Stimulated activated CD4-positive, alpha-beta T cell treated with anti-CD3 and anti-CD28 coated beads, Interleukin-4, amount 100 ng/mL, for 24 hours (primary cell): ENCODE measurements around the gene SERPINC1.
A peak's percentile ranks its signal among the peaks of the same experiment; 100 is the strongest.
"Not testable (repeated sequence)": the region's sequence is repeated elsewhere in the genome, so short reads cannot be mapped to it uniquely, and the experiment has no call there.

ENCODE experiments used
- DNase-seq: peaks from one replicate; pipeline ENCODE4 v3.0.0-alpha.2; 2020

The SERPINC1 gene

DNA sequence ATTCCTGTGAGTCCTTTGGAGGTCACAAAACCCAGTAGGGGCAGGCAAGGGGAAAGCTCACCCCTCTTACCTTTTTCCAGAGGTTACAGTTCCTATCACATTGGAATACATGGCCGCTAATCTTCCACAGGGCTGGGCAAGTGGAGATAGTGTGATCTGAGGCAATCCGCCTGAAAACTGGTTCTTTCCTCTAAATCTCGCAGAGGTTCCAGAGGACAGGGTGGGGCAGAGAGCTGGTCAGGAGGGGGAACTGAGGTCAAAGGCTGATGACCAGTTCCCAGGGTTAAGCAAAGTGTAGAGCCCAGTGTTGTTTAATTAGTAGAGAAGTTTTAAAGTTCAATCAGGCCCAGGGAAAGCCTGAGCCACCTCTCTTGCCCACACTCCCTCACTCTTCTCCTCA is at the start of gene SERPINC1:
SERPINC1 (minus strand) TSS at position 179 of the 400 bp plus-strand sequence; CDS start at position 111, 68 bp downstream.
- no peak for DNase-seq

DNA sequence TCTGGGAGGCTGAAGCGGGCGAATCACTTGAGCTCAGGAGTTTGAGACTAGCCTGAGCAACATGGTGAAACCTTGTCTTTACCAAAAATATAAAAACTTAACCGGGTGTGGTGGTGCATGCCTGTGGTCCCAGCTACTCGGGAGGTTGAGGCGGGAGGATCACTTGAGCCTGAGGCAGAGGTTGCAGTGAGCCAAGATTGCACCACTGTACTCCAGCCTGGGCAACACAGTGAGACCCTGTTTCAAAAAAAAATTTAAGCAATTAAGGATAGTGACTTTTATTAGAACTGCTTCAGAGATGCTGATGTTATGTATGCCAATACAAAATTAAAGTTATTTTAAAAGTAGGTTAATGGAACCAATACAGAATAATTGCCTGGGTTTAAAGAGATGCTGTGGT is 48.8 kb upstream of the SERPINC1 start:
- DNase-seq, result not testable (repeated sequence)

DNA sequence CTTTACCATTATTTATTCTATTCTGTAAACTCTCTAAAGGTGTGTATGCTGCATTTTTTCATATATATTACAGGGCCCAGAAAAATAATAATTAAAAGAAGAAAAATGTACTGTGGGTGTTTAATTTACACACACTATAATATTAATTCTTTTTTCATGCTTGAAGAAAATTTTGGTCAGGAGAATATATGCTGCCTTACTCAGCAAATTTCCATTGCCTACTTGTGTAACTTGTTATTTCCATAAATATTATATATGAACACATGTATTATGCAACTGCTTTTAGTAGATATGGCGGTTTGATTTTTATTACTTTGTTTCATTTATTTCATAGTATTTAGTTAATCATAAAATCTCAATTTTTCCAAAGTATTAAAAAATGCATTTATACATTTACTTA is 46.4 kb upstream of the SERPINC1 start:
- DNase-seq, result no peak

DNA sequence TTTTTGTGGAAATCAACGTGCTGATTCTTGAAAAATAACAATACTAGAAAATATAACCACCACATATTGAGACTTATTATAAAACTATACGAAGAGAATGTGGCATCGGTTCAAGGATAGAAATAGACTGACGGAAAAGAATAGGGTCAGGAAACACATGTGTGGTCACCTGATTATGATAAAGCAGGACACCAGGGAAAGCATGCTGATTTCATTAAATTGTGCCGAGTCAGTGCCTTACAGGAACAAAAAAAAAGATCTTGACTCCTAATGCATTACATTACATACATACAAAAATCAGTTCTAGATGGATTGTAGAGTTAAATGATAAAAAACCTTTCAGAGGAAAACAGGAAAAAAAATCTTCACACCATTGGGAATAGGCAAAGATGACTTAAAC is 43.5 kb upstream of the SERPINC1 start:
- DNase-seq, result no peak

DNA sequence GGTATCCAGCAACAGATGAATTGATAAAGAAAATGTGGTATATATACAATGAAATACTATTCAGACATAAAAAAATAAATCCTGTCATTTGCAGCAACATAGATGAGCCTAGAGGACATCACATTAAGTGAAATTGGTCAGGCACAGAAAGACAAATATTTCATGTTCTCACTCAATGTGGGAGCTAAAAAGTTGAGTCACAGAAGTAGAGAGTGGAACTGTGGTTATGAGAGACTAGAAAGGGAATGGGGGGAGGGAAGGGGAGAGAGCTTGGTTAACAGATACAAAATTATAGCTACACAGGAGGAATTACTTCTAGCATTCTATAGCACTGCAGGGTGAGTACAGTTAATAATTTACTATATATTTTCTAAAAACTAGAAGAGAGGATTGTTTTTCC is 37.1 kb upstream of the SERPINC1 start:
- DNase-seq, result no peak

DNA sequence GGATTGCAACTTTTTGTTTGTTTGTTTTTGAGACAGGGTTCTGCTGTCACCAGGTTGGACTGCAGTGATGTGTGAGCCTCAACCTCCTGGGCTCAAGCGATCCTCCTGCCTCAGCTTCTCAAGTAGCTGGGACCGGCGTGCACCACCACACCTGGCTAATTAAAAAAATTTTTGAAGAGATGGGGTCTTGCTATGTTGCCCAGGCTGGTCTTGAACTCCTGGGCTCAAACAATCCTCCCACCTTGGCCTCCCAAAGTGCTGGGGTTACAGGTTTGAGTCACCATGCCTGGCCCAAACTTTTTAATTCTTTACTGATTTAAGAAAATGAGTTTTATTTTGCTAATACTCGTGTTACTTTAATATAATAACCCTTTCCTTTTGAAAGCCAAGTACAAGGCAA is 31.5 kb upstream of the SERPINC1 start:
- no peak for DNase-seq

DNA sequence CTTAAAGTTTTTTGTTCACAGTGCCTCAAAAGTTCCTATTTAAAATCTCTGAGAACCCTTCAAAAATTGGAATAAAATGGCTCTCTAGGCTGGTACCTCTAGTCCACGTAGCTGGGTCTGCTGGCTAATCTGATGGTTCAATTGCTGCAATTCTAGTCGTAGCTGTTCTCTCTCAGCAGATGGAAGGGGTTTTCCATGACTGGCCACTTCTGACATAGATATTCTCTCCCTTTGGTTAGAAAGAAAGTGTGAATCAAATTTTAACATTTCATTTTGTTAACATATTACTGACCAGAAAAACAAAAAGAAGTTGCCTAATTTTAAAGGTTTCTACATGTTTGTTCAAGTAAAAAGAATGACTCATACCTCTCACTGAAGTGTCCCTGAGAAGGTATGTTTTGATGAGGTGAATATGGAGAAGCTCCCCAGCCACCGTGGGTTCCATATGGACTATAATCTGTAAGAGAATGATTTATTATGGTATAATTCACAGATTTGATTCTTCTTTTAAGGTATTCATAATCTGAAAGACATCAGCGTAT is 29.3 kb upstream of the SERPINC1 start:
- DNase-seq, result no peak

DNA sequence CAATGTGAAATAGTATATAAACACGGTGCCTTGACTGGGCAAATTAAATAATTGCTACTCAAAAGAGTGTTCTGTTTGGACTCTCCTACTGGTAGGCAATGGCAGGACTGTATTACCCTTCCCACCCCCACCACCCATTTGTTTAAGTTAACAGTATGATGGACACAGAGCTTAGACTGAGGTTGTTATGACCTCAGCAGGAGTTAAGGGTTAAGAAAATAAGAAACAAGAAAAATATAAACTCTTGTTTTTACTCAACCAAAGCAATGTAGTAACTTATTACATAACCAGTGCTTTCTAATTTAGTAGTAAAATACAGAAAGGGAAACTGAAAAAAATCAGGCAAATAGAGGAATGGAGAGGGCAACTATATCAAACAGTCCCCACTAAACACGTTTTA is 19.9 kb upstream of the SERPINC1 start:
- no peak for DNase-seq

DNA sequence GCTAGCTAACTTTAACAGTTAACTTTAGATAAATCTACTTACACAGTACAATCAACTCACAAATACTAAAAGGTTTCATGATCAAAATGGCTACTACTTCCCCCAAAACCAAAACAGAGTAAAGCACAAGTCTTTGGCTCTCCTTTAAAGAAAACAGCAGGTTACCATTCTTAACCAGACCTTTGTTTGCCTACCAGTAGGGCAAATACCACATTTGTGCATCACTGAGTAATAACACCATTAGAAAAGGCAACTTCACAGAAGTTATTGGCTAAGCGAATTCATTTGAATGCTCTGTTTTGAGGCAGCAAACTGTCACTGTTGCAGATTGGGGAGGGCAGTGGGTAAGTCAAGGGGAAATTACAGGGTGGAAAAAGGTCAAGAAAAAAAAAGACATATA is 17.3 kb upstream of the SERPINC1 start:
- DNase-seq, result no peak

DNA sequence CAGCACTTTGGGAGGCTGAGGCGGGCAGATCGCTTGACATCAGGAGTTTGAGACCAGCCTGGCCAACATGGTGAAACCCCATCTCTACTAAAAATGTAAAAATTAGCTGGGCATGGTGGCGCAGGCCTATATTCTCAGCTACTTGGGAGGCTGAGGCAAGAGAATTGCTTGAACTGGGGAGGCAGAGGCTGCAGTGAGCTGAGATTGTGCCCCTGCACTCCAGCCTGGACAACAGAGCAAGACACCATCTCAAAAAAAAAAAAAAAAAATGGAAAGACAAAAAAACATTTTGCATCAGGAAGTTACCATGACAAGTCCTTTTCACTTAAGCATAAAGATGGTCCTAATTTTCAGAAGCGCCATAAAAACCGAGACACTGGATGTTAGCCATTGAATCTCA is 13.4 kb upstream of the SERPINC1 start:
- not testable (repeated sequence) for DNase-seq

DNA sequence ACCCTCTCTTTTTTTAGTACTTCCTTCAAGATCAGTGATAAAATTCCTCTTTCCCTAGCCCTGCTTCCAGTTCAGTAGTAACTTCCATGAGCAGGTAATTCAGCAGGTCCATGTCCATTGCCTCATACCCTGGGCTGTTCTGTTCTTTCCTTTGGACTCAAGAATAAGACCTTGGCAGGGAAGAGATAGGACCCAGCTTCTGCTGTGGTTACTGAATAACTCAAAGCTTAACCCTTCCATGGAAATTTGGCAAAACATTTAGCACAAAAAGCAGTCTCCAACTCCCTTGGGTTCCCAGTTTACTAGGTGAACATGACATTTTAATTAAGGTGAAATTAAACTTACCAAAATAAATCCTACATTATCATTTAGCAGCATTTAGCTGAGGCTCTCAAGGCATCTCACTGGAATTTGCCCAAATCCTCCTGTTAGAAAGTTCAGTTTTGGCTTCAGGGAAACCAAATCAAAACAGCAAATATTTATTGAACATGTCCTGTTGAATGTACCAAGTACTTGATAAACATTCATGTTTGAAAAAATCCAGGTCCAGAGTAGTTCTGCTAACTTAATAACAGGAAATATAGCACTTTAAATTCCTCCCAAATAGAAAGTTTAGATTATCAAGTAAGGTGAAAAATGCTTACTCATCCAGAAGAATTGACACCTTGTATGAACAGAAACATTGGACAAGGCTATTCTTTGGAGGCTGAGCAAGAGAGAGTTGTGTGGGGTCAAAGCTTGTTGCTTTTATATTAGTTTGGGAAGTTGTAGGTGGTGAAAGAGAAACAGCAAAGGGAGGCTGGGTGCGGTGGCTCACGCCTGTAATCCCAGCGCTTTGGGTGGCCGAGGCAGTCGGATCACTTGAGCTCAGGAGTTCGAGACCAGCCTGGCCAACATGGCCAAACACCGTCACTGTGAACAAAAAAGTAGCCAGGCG is 8.4 kb upstream of the SERPINC1 start:
- no peak for DNase-seq

DNA sequence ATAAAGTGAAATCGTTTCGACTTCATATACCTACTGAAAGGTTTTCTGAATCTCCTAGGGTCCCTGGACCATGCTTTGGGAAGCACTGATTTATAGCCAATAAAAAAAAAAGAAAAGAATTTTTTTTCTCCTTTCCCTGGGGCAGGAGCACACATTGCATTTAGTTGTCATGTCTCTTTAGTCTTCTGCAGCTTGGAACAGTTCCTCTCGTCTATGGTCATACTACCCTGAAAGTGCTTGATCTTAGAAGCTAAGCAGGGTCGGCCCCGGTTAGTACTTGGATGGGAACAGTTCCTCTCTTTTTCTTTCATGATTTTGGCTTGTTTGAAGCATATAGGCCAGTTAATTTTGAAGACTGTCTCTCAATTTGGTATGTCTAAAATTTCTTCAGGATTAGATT is 3.7 kb upstream of the SERPINC1 start:
- DNase-seq, result no peak

DNA sequence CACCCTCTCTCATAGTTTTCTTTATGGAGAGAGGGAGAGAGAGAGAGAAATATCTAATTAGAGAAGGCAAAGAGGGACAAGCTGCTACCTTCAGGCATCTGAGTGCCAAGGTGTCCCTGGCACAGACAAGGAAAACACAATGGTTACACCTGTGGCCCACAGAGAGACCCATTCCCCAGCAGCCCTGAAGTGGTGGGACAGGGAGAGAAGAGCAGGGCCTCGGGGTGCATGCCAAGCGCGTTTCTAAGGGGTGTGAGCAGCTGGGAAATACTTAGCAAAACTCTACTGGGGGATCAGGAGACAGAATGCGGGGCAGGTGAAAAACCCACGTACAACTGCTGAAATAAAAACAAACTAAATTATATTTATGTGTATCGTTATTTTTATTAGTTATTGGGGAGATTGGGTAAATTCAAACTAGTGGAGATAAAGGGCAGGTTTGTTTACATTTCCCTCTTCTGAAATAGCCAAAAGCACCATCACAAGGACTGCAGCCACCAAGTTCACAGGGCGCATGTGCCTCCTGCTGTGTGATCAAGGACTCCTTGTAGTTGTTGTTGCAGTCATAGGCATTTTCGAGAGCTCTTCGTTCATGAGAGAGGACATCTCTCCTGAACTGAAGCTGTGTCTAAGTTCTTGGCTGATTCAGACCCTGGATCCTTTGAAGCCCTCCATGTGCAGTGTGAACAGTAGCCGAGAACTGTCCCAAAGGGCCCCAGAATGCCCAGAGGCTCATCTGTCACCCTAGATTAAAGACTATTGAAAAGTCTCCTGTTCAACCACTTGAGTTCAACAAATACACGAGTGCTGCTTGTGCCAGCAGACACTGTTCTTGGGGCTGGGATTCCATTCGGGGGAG is 737 bp upstream of the SERPINC1 start:
- DNase-seq, result no peak

DNA sequence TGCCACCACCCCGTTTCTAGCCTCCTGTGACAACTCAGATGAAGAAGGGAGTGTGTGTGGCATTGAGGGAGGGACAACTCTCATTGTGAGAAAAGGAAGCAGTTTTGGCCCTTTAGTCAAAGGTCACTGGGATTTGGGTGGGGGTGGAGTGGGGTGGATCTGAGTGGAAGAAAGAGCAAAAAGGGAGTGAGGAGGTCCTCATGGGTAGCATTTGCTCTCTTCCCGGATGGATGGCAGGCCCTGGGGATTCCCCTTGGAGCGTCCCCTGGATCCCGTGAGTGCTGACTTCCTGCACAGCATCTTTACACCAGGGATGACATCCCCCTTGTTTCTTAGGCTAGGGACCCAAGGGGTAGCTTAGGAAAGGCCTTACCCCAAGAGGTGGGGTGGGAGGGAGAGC is 460 bp downstream of the SERPINC1 start:
- DNase-seq, result no peak

DNA sequence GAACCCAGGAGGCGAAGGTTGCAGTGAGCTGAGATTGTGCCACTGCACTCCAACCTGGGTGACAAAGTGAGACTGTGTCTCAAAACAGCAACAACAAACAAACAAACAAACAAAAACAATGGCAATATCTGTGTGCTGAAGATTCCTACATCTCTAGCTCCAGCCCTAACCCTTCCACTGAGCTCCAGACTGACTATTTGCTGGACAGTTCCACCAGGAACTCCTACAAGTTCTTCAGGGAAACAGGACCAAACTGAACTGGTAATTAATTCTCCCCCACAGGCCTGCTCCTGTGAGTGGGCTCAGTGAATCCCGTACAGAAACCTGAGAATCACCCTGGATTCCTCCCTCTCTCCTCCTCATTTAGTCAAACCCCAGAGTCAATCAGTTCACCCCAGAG is 1.5 kb downstream of the SERPINC1 start:
- DNase-seq, result no peak

DNA sequence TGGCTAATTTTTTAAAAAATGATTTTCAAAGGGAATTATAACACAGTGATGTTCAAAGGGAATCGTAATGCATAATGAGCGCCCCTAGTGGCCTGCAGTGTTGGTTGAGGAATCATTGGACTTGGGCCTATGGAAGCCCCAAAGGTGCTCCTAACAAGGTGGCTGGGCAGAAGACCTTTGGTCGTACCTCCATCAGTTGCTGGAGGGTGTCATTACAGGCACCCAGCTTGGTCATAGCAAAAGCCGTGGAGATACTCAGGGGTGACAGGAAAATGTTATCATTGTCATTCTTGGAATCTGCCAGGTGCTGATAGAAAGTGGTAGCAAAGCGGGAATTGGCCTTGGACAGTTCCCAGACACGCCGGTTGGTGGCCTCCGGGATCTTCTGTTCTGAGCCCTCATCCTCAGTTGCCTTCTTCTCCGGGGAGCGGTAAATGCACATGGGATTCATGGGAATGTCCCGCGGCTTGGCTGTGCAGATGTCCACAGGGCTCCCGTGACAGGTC is 2.7 kb downstream of the SERPINC1 start:
- peak; percentile 16 for DNase-seq

DNA sequence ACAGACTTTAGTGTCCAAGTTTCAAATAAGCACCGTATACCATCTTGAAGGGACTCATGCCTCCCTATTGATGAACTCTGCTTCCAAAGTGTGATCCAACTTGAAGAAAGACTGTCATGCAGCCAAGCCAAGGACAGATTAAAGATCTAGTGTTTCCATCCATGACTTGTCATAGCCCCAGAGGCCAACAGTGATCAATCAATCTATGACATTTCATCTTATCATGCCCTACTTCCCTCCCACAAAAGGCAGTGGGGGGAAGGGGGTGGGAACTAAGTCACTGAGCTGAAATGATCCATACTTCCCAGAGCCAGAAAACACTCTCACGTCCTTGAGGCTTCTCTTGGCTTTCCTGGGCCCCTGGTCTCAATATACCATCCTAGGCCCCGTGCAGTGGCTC is 4.0 kb downstream of the SERPINC1 start:
- DNase-seq, result no peak

DNA sequence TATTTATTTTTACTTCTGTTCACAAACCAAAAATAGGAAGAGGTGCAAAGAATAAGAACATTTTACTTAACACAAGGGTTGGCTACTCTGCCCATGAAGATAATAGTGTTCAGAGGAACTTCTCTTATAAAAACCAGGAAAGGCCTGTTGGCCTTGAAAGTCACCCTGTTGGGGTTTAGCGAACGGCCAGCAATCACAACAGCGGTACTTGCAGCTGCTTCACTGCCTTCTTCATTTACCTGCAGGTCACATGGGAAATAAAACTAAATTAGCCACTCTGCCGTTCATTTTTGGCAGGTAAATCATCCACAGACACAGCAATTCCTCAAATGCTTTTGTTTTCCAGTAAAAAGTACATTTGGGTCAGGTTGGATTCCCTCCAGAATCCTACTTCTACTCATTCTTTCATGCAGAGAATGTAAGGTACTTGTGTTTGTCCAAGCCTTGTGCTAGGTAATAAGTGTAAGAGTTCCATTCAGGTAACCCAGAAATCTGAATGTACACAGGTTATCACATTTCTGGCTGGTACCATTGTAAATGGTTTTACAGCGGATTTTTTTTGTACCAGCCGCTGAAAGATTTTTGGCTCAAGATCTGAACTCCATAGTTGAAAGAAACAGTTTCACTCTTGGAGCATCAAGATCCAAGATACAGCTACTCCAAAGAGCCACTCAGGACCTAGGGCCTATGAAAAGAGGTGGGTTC is 13.1 kb downstream of the SERPINC1 start:
- DNase-seq, result no peak

DNA sequence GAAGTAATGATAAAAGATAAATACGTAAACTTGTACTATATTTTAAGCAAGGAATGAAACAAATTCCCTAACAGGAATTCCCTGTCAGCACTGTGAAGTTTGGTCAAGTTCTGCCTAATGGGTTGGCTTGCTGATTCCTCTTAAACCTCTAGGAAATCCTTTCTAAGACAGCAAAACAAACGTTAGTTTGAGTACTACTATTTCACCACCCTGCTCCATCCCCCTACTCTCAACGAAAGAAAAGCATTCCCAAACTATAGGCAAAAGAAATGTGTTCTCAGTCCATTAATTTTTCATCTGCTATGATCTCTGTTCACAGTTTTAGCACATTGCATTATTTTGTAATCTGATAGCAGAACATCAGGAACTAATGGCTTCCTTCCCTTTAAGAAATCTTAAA is 16.1 kb downstream of the SERPINC1 start:
- DNase-seq, result no peak

DNA sequence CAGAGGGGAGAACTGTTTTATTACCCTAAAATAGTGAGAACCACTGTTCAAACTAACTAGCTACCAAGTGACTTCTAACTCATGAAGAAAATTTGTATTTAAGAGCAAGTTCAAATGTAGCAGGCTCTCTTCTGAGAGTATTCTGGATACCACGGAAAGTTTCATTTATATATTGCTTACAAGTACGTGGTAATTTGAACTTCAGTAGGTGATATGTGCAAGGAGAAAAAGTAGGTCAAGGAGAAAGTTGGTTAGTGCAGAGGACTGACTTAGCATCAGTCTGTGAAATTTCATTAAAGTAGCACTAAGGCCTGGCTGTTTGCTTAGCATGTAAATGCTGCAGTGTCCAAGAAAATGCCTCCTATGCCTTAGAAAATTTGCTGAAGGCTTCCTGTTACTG is 16.7 kb downstream of the SERPINC1 start:
- DNase-seq, result no peak

DNA sequence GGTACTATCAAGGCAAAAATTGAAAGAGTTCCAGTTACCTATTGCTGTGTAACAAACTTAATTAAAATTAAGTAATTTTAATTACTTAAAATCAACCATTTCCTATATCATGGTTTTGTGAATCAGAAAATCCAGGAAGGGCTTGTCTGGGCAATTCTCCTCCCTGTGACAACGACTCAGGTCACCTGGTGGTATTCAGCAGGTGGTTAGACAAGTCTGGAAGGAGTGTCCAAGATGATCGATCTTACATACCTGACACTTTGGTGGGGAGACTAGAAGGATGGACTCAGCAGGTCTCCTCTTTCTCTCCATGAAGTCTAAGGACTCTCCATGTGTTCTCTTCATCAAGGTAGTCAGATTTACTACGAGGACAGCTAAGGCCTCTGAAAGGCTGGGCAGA is 22.9 kb downstream of the SERPINC1 start:
- no peak for DNase-seq

DNA sequence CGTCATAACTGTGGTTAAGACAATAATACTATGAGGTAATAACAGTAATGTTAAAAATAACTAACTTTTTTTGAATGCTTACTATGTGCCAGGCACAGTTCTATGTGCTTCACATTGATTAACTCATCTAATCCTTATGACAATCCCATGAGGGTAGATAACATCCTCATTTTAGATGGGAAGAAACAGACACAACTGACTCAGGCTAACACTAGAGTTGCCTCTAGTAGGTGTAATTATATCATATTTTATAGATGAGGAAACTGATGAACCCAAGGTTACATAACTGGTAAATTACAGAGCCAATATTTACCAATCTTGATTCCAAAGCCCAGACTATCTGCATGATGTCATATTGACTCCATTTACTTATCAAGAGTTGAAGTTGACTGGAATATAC is 23.5 kb downstream of the SERPINC1 start:
- DNase-seq, result no peak

DNA sequence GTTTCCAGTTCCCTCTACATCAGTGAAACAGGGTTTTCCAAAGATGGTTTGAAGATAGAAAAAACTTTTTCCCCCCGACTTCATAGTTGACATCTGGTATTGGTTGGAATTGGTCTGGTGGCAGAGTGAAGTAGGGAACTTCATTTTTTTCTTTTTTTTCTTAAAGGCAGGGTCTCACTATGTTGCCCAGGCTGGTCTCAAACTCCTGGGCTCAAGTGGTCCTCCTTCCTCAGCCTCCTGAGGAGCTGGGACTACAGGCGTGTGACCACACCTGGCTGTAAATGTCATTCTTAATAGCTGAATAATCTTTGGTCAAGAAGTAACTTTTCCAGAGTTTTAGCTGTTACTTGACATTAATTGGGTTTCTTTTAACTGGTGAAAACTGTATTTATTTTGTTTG is 27.2 kb downstream of the SERPINC1 start:
- no peak for DNase-seq
